ENCODE measurements around the gene SLC25A13.

SLC25A13 gene

DNA sequence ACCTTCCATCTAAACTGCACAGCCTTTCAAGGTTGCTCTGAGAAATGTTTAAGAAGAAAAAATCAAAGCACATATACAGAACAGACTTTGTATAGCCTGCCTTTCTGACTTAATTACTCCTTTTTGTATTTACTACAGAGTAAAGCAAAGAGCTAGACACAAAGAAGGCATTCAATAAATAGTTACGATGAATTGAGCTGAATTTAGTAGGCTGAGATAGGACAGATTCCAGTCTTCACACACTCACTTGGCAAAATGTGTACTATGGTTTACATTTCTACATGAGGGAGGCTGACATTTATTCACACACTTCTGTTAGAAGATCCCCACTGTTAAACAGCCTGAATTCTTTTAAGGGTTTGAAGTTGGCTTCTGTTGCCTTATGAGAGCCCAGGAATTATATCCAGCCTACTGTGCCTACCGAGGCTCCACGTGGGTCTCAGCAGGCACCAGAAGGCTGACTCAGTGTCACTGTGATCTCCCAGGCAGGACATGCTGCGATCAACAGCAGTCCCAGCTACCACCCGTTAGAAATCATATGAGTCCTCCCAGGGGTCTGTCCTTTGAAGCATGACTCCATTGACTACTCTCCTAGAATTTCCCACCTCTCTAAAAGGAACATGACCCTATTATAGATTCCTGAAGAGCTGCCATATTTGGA is 24.5 kb upstream of the SLC25A13 start:
- no peaks in the 10 kb centered on the region for H3K4me1 ChIP-seq (ENCODE audit: control insufficient read depth, insufficient read depth, low read length, poor library complexity, severe bottlenecking)
- H3K27me3 ChIP-seq (replicated peaks; ENCODE audit: control insufficient read depth, insufficient read depth, low read length, poor library complexity, severe bottlenecking): no peaks in the 10 kb centered on the region
- no peak for DNase-seq
- no peak overlapping the region for H3K27ac ChIP-seq (ENCODE audit: insufficient read depth, low read length, poor library complexity, severe bottlenecking)
- no peaks in the 10 kb centered on the region for H3K9me3 ChIP-seq (ENCODE audit: control insufficient read depth, low read length)
- H3K36me3 ChIP-seq (ENCODE audit: control insufficient read depth, insufficient read depth, low read length): no peaks in the 10 kb centered on the region
- H3K4me3 ChIP-seq (ENCODE audit: insufficient read depth, low read depth, low read length, poor library complexity, severe bottlenecking): no peak overlapping the region

DNA sequence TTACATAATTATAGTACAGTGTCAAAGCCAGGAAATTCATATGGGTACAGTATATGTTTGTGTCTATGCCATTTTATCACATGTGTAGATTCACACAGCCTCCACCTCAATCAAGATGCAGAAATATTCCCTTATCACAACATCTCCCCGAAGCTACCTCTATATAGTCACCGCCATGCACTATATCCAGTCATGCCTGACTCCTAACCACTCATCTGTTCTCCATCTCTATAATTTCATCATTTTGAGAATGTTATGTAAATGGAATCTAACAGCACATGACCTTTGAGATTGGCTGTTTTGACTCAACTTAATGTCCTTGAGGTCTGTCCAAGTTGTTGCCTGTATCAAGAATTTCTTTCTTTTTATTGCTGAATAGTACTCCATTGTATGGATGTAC is 22.3 kb upstream of the SLC25A13 start:
- Histone ChIP-seq H3K36me3 (ENCODE audit: control insufficient read depth, insufficient read depth, low read length) (no peaks in the 10 kb centered on the region), H3K4me3 (ENCODE audit: insufficient read depth, low read depth, low read length, poor library complexity, severe bottlenecking) (no peak overlapping the region), H3K4me1 (ENCODE audit: control insufficient read depth, insufficient read depth, low read length, poor library complexity, severe bottlenecking) (no peaks in the 10 kb centered on the region), H3K9me3 (ENCODE audit: control insufficient read depth, low read length) (no peaks in the 10 kb centered on the region), H3K27ac (ENCODE audit: insufficient read depth, low read length, poor library complexity, severe bottlenecking) (no peak overlapping the region), H3K27me3 (replicated peaks; ENCODE audit: control insufficient read depth, insufficient read depth, low read length, poor library complexity, severe bottlenecking) (no peaks in the 10 kb centered on the region)
- no peak for DNase-seq

DNA sequence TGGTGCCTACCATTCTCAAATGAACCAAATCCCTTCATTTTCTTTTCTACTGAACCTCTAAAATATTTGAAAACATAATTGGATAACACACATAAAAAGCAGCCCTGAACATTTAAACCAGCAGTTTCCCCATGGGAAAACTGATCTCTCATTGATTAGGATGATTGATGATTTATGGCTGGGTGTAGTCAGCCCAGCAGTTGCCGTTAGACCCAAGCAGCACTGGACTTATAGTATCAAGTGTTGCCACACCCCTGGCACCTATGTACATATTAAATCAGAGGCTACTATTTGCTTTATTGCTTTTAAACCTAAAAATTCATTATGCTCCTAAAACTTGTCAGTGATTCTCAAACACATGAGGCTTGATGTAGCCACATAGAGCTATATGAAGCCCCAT is 20.2 kb upstream of the SLC25A13 start:
- Histone ChIP-seq H3K9me3 (ENCODE audit: control insufficient read depth, low read length) (no peaks in the 10 kb centered on the region), H3K27ac (ENCODE audit: insufficient read depth, low read length, poor library complexity, severe bottlenecking) (no peak overlapping the region), H3K4me3 (ENCODE audit: insufficient read depth, low read depth, low read length, poor library complexity, severe bottlenecking) (no peak overlapping the region), H3K27me3 (replicated peaks; ENCODE audit: control insufficient read depth, insufficient read depth, low read length, poor library complexity, severe bottlenecking) (no peaks in the 10 kb centered on the region), H3K4me1 (ENCODE audit: control insufficient read depth, insufficient read depth, low read length, poor library complexity, severe bottlenecking) (no peaks in the 10 kb centered on the region), H3K36me3 (ENCODE audit: control insufficient read depth, insufficient read depth, low read length) (no peaks in the 10 kb centered on the region)
- no peak for DNase-seq

DNA sequence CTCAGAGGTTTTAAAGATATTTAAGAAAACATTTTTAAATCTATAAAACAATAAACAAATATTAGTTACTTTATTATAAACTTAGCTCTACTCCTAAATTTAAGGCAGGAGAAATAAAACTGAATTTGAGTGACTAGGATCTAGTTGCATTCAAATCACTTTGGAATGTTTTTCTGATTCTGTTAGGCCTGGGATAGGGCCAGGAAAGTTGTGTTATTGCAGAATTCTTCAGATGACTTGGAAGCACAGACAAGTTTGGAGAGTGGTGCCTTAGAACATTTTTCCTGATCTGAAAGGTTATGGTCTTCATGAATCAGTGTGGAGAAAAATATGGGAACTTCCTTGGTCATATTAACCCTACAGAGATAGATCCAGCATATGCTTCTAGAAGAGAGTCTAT is 15.6 kb upstream of the SLC25A13 start:
- Histone ChIP-seq H3K4me1 (ENCODE audit: control insufficient read depth, insufficient read depth, low read length, poor library complexity, severe bottlenecking) (no peaks in the 10 kb centered on the region), H3K27ac (ENCODE audit: insufficient read depth, low read length, poor library complexity, severe bottlenecking) (no peak overlapping the region), H3K4me3 (ENCODE audit: insufficient read depth, low read depth, low read length, poor library complexity, severe bottlenecking) (no peak overlapping the region), H3K27me3 (replicated peaks; ENCODE audit: control insufficient read depth, insufficient read depth, low read length, poor library complexity, severe bottlenecking) (no peaks in the 10 kb centered on the region), H3K9me3 (ENCODE audit: control insufficient read depth, low read length) (no peaks in the 10 kb centered on the region), H3K36me3 (ENCODE audit: control insufficient read depth, insufficient read depth, low read length) (no peaks in the 10 kb centered on the region)
- no peak for DNase-seq

DNA sequence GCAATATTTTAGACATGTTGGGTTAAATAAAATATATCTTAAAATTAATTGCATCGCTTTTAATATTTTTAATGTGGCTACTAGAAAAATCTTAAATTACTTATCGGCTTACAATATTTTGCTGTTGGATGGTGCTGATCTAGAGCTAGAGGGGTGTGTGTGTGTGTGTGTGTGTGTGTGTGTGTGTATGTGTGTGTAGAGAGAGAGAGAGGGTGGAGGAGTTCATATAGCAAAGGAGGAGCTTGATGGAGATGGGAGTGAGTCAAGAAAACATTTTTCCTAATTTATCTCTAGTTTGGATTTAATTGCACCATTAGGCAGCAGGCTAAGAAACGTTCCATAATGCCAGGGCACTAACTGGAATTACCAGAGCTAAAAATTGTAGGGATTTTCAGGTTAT is 10.4 kb upstream of the SLC25A13 start:
- no peaks in the 10 kb centered on the region for H3K27me3 ChIP-seq (replicated peaks; ENCODE audit: control insufficient read depth, insufficient read depth, low read length, poor library complexity, severe bottlenecking)
- H3K4me1 ChIP-seq (ENCODE audit: control insufficient read depth, insufficient read depth, low read length, poor library complexity, severe bottlenecking): no peaks in the 10 kb centered on the region
- no peak overlapping the region for H3K4me3 ChIP-seq (ENCODE audit: insufficient read depth, low read depth, low read length, poor library complexity, severe bottlenecking)
- DNase-seq: no peak
- no peak overlapping the region for H3K27ac ChIP-seq (ENCODE audit: insufficient read depth, low read length, poor library complexity, severe bottlenecking)
- H3K9me3 ChIP-seq (ENCODE audit: control insufficient read depth, low read length): no peaks in the 10 kb centered on the region
- H3K36me3 ChIP-seq (ENCODE audit: control insufficient read depth, insufficient read depth, low read length): no peaks in the 10 kb centered on the region

DNA sequence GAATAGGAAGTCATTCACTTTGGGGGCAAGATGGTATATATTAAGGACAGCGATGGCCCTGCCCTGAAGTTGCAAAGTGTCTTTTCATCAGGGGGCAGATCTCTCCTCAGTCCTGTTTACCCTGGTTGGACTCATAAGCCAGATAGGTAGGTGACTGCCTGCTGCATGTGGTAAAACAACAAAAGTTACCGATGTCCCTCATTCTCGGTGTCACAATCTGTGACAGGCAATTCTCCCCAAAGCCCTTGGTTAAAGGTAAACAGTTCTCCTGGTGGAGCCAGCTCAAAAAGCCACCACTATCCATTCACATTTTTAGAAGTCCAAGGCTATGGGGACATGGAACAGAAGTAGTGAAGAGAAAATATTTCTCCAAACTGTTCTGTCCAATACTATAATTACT is 9.9 kb upstream of the SLC25A13 start:
- Histone ChIP-seq H3K27ac (ENCODE audit: insufficient read depth, low read length, poor library complexity, severe bottlenecking) (no peak overlapping the region), H3K36me3 (ENCODE audit: control insufficient read depth, insufficient read depth, low read length) (no peaks in the 10 kb centered on the region), H3K27me3 (replicated peaks; ENCODE audit: control insufficient read depth, insufficient read depth, low read length, poor library complexity, severe bottlenecking) (no peaks in the 10 kb centered on the region), H3K4me1 (ENCODE audit: control insufficient read depth, insufficient read depth, low read length, poor library complexity, severe bottlenecking) (no peaks in the 10 kb centered on the region), H3K4me3 (ENCODE audit: insufficient read depth, low read depth, low read length, poor library complexity, severe bottlenecking) (no peak overlapping the region), H3K9me3 (ENCODE audit: control insufficient read depth, low read length) (no peaks in the 10 kb centered on the region)
- no peak for DNase-seq

DNA sequence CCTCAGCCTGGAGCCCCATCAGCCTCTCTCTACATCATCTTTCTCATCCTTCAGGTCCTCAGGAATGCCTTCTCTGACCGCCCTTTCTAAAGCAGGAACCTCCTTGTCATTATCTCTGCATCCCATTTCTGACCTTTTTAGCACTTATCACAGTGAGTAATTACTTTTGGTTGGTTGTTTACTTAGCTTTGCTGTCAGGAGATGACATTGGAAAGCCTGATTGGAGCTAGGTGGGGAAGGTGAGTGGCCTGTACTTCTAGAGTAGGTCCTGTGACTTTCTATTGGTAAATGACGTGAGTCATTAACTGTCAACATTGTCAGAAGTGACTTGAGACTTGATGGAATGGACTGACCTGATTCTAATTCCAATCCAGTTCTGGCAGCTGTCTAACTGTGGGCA is 9.3 kb upstream of the SLC25A13 start:
- DNase-seq: no peak
- H3K4me3 ChIP-seq (ENCODE audit: insufficient read depth, low read depth, low read length, poor library complexity, severe bottlenecking): no peak overlapping the region
- no peaks in the 10 kb centered on the region for H3K9me3 ChIP-seq (ENCODE audit: control insufficient read depth, low read length)
- H3K27me3 ChIP-seq (replicated peaks; ENCODE audit: control insufficient read depth, insufficient read depth, low read length, poor library complexity, severe bottlenecking): no peaks in the 10 kb centered on the region
- no peak overlapping the region for H3K27ac ChIP-seq (ENCODE audit: insufficient read depth, low read length, poor library complexity, severe bottlenecking)
- no peaks in the 10 kb centered on the region for H3K4me1 ChIP-seq (ENCODE audit: control insufficient read depth, insufficient read depth, low read length, poor library complexity, severe bottlenecking)
- no peaks in the 10 kb centered on the region for H3K36me3 ChIP-seq (ENCODE audit: control insufficient read depth, insufficient read depth, low read length)

DNA sequence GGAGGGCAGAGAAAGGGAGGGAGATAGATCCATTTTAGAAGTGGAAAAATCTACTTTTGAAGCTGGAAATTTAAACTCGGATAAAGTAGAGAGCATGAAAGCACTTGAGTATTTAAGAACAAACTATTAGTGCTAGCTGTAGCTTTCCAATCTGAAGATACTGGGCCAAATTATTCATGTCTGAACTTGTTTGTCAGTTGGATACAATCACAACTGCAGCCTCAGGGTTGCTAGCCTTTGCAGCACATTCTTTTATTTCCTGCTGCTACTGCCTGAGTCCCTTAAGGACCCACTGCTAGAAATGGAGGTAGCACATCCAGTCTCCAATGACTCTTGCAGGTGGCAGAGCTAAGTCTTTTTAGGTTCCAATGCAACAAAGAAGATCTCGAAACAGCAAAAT is 8.3 kb upstream of the SLC25A13 start:
- H3K36me3 ChIP-seq (ENCODE audit: control insufficient read depth, insufficient read depth, low read length): no peaks in the 10 kb centered on the region
- no peak for DNase-seq
- no peaks in the 10 kb centered on the region for H3K9me3 ChIP-seq (ENCODE audit: control insufficient read depth, low read length)
- no peak overlapping the region for H3K27ac ChIP-seq (ENCODE audit: insufficient read depth, low read length, poor library complexity, severe bottlenecking)
- no peaks in the 10 kb centered on the region for H3K4me1 ChIP-seq (ENCODE audit: control insufficient read depth, insufficient read depth, low read length, poor library complexity, severe bottlenecking)
- no peaks in the 10 kb centered on the region for H3K27me3 ChIP-seq (replicated peaks; ENCODE audit: control insufficient read depth, insufficient read depth, low read length, poor library complexity, severe bottlenecking)
- no peak overlapping the region for H3K4me3 ChIP-seq (ENCODE audit: insufficient read depth, low read depth, low read length, poor library complexity, severe bottlenecking)

DNA sequence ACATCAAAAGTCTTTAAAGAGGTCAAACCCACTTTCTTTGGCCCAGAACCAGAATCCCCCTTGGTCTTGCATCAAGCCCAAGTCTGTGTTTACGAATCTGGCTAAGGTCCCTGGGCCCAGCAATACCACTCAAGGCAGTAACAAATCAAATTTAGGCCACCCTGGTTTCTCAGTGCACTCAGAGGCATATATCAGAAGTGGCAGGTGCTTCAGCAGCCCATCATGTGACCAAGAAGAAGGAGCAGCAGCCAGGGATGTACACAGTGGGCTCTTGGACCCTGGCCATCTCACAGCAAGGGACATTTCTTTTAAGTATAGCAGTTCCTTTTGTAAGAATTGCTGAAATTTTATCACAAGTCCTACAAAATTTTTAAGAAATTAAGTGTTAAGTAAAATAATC is 7.3 kb upstream of the SLC25A13 start:
- Histone ChIP-seq H3K27ac (ENCODE audit: insufficient read depth, low read length, poor library complexity, severe bottlenecking) (no peak overlapping the region), H3K4me3 (ENCODE audit: insufficient read depth, low read depth, low read length, poor library complexity, severe bottlenecking) (no peak overlapping the region), H3K9me3 (ENCODE audit: control insufficient read depth, low read length) (no peaks in the 10 kb centered on the region), H3K27me3 (replicated peaks; ENCODE audit: control insufficient read depth, insufficient read depth, low read length, poor library complexity, severe bottlenecking) (no peaks in the 10 kb centered on the region), H3K36me3 (ENCODE audit: control insufficient read depth, insufficient read depth, low read length) (no peaks in the 10 kb centered on the region), H3K4me1 (ENCODE audit: control insufficient read depth, insufficient read depth, low read length, poor library complexity, severe bottlenecking) (no peaks in the 10 kb centered on the region)
- no peak for DNase-seq

DNA sequence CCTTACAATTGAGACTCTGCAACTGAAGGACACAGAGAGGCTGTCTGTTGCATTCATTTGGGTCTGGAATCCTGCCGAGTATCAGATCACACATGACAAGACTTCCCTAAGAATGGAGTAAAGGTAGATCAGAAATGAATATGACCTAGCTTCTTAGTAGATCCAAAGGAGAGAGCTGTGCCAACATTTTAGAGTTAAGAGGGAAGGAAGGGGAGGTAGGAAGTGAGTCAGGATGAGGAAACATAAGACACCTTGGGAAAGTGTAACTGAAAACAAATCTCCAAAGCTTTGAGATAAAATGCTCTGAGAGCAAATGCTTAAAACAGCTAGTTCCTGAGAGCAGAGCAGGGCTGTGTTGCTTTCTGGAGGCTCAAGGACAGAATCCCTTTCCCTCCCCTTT is 6.1 kb upstream of the SLC25A13 start:
- H3K9me3 ChIP-seq (ENCODE audit: control insufficient read depth, low read length): no peaks in the 10 kb centered on the region
- DNase-seq: no peak
- H3K36me3 ChIP-seq (ENCODE audit: control insufficient read depth, insufficient read depth, low read length): no peaks in the 10 kb centered on the region
- H3K27me3 ChIP-seq (replicated peaks; ENCODE audit: control insufficient read depth, insufficient read depth, low read length, poor library complexity, severe bottlenecking): no peaks in the 10 kb centered on the region
- H3K4me1 ChIP-seq (ENCODE audit: control insufficient read depth, insufficient read depth, low read length, poor library complexity, severe bottlenecking): no peaks in the 10 kb centered on the region
- H3K4me3 ChIP-seq (ENCODE audit: insufficient read depth, low read depth, low read length, poor library complexity, severe bottlenecking): no peak overlapping the region
- H3K27ac ChIP-seq (ENCODE audit: insufficient read depth, low read length, poor library complexity, severe bottlenecking): no peak overlapping the region
